H1 (cell line): ENCODE results near the gene DNAJC7.

ENCODE experiments used
- CBX5 ChIP-seq: fragments of 300-800, 300-1000 bp; sonication (generic); IDR thresholded peaks from 2 replicates; pipeline ENCODE4 v1.7.1; 2016; ENCODE audit warnings: antibody characterized with exemption, low read length, low read depth
- CREB1 ChIP-seq: IDR thresholded peaks from 2 replicates; pipeline ENCODE4 v1.6.1; 2012; ENCODE audit warnings: inconsistent platforms
- CTCF ChIP-seq, 3 experiments: IDR thresholded peaks; 1 replicate in 2 of 3; 2 replicates in 1 of 3; pipeline versions ENCODE4 v1.5.1 to v1.6.1; 2011; ENCODE audit warnings: low read length in 3 of 3, mild to moderate bottlenecking in 3 of 3, inconsistent platforms in 2 of 3, low read depth in 1 of 3, moderate library complexity in 1 of 3; ENCODE audit not compliant: insufficient read depth in 1 of 3; ENCODE audit errors: control extremely low read depth in 1 of 3
- EZH2 ChIP-seq: fragments of 200-600 bp; sonication (generic); IDR thresholded peaks from 2 replicates; pipeline ENCODE4 v1.7.1; 2012; ENCODE audit warnings: low read depth, mild to moderate bottlenecking, moderate library complexity, low read length, inconsistent platforms; ENCODE audit not compliant: severe bottlenecking
- JUN ChIP-seq: IDR thresholded peaks from 2 replicates; pipeline ENCODE4 v1.6.1; 2011; ENCODE audit warnings: low read depth, mild to moderate bottlenecking, improper control_type of control experiment, low read length
- KDM1A ChIP-seq: fragments of 200-600, 300-600 bp; sonication (generic); IDR thresholded peaks from 2 replicates; pipeline ENCODE4 v1.7.1; 2016; ENCODE audit warnings: mild to moderate bottlenecking, low read length, borderline replicate concordance
- POLR2A ChIP-seq, 2 experiments: IDR thresholded peaks; 1 replicate in 1 of 2; 2 replicates in 1 of 2; pipeline ENCODE4 v1.6.1; 2011; ENCODE audit warnings: low read depth in 2 of 2, low read length in 2 of 2, mild to moderate bottlenecking in 2 of 2; ENCODE audit errors: control extremely low read depth in 1 of 2
- POLR2AphosphoS5 ChIP-seq: IDR thresholded peaks from 2 replicates; pipeline ENCODE4 v1.6.1; 2011; ENCODE audit warnings: low read depth, low read length
- RBBP5 ChIP-seq: IDR thresholded peaks from 2 replicates; pipeline ENCODE4 v1.7.1; 2012; ENCODE audit warnings: low read depth, mild to moderate bottlenecking, inconsistent platforms, low read length, moderate library complexity, borderline replicate concordance
- SAP30 ChIP-seq: fragments of 300-600 bp; sonication (generic); IDR thresholded peaks from 2 replicates; pipeline ENCODE4 v1.7.1; 2012; ENCODE audit warnings: low read length, moderate library complexity, mild to moderate bottlenecking, inconsistent platforms; ENCODE audit not compliant: insufficient read depth, insufficient replicate concordance
- TAF1 ChIP-seq: IDR thresholded peaks from 2 replicates; pipeline ENCODE4 v1.6.1; 2011; ENCODE audit warnings: mild to moderate bottlenecking, low read depth, low read length
- TBP ChIP-seq: IDR thresholded peaks from 2 replicates; pipeline ENCODE4 v1.6.1; 2011; ENCODE audit warnings: low read depth, low read length, improper control_type of control experiment

- TF ChIP-seq CTCF (IDR thresholded peaks at IDR 0.05; ENCODE audit: control extremely low read depth in 1 of 3, insufficient read depth in 1 of 3, low read depth in 1 of 3, low read length in 3 of 3): no peak
- no peak for TF ChIP-seq TBP
- no peak for TF ChIP-seq CREB1
- TF ChIP-seq KDM1A: no peak
- no peak for TF ChIP-seq CBX5
- no peak for TF ChIP-seq POLR2A (IDR thresholded peaks at IDR 0.05; ENCODE audit: control extremely low read depth in 1 of 2, low read depth in 2 of 2, low read length in 2 of 2)
- TF ChIP-seq RBBP5: no peak
- TF ChIP-seq TAF1: no peak
- no peak for TF ChIP-seq POLR2AphosphoS5
- no peak for TF ChIP-seq EZH2
- no peak for TF ChIP-seq SAP30
- no peak for TF ChIP-seq JUN
Measured at GRCh38 chr17:41957031-41957868, 60.0 kb downstream of the DNAJC7 start.
